Activated naive CD8-positive, alpha-beta T cell treated with anti-CD3 and anti-CD28 coated beads for 36 hours (primary cell): Measurements from ENCODE around the gene LGI2. TPM values are rescaled to one million over a fixed set of nuclear protein-coding genes. Genes with fewer than 3 reads are reported as not detected.
"Not testable (repeated sequence)": the region's sequence is repeated elsewhere in the genome, so short reads cannot be mapped to it uniquely, and the experiment has no call there.

Experiments used
- DNase-seq: peaks from one replicate; pipeline ENCODE4 v3.0.0; 2021
- H3K27ac Mint-ChIP-seq: one replicate; pipeline ENCODE4 v1.8.0; 2022; ENCODE audit warnings: mild to moderate bottlenecking, moderate library complexity, mixed read lengths
- H3K27me3 Mint-ChIP-seq: one replicate; pipeline ENCODE4 v1.8.0; 2022; ENCODE audit warnings: mild to moderate bottlenecking, mixed read lengths
- H3K36me3 Mint-ChIP-seq: one replicate; pipeline ENCODE4 v1.8.0; 2021; ENCODE audit warnings: mild to moderate bottlenecking, mixed read lengths
- H3K4me1 Mint-ChIP-seq: one replicate; pipeline ENCODE4 v1.8.0; 2021; ENCODE audit warnings: mixed read lengths
- H3K4me3 Mint-ChIP-seq: one replicate; pipeline ENCODE4 v1.8.0; 2022; ENCODE audit warnings: mild to moderate bottlenecking, moderate library complexity, mixed read lengths
- H3K9me3 Mint-ChIP-seq: one replicate; pipeline ENCODE4 v1.8.0; 2022; ENCODE audit warnings: mixed read lengths
- total RNA-seq, 2 experiments: library from RNA; stranded (reverse); gene quantifications; one replicate each; pipeline ENCODE4 v1.2.3, GENCODE V29; 2021

The LGI2 gene
- total RNA-seq, 2 experiments from 2014 or later, result not detected

DNA sequence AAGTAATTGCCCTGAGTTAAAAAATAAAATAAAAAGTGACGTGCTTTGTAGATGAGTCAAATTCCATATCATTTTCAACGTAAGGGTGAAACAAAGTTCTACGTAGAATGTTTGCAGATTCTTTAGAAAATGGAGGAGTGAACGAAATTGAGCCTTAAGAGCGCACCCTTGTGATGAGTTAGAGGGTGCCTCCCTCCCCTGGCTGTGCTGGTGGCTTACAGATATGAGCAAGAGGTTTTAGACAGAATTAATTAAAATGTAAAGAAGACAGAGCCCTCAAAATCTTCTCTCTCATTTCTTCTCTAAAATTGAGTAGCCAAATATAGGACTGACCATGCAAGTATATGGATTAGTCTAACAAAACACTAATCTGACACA is 30.2 kb upstream of the LGI2 start:
- no peak for DNase-seq
- no peak overlapping the region for H3K4me3 Mint-ChIP-seq
- H3K27me3 Mint-ChIP-seq, result peaks cover 13% of the 10 kb centered on the region
- H3K4me1 Mint-ChIP-seq, result no peaks in the 10 kb centered on the region
- H3K36me3 Mint-ChIP-seq, result no peaks in the 10 kb centered on the region
- no peaks in the 10 kb centered on the region for H3K9me3 Mint-ChIP-seq
- no peak overlapping the region for H3K27ac Mint-ChIP-seq

DNA sequence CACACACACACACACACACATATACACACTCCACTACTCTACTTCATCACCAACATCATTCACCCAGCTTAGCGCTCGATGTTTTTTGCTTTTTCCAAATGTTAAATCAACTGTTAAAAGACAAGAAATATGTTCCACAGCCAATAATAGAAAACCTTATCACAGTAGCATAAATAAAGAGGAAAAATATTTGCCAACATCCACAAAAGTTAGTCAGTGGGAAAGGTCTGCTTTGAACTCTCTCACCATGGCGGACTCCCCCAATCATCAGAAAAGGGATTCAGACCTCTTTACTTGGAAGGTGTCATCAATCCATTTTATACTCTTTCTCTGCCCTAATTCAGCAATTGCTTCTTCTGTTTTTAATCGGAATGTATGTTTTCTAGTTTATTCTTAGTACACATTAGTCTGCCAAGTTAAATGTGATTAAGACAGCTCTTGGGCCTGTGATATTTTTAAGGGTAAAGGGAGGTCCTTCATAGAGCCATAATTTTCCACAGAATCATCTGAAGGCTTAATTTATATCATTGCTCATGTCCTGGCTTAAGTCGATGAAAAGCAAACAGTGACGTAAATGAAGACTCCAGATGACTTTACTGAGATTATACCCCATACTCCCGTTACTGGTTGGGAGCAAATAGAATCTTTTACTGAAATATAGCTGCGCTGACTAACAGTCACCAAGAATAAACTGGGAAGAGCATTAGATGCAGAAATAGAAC is 29.7 kb upstream of the LGI2 start:
- Mint-ChIP-seq H3K27ac (no peak overlapping the region), H3K4me1 (no peaks in the 10 kb centered on the region), H3K27me3 (peaks cover 13% of the 10 kb centered on the region), H3K9me3 (no peaks in the 10 kb centered on the region), H3K36me3 (no peaks in the 10 kb centered on the region), H3K4me3 (no peak overlapping the region)
- DNase-seq, result no peak

DNA sequence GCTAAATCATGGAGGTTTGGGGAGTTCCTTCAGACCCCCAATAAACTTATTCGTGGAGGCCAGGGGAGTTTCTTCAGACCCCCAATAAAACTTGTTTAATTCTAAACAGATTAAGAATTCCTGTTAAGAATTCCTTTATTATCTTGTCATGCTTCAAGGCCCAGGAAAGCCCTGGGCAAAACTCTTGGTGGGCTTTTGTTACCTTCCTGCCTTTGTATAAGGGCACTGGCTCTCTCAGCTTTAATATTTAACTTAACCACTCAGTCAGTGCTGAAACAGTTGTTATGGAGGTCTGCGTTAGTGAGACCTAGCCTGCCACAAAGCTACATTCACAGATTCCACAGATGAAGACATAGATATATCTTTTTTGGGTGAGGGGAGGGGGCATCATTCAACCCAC is 29.0 kb upstream of the LGI2 start:
- no peak overlapping the region for H3K27ac Mint-ChIP-seq
- no peaks in the 10 kb centered on the region for H3K9me3 Mint-ChIP-seq
- no peaks in the 10 kb centered on the region for H3K36me3 Mint-ChIP-seq
- no peak for DNase-seq
- H3K4me1 Mint-ChIP-seq, result no peaks in the 10 kb centered on the region
- peaks cover 13% of the 10 kb centered on the region for H3K27me3 Mint-ChIP-seq
- no peak overlapping the region for H3K4me3 Mint-ChIP-seq

DNA sequence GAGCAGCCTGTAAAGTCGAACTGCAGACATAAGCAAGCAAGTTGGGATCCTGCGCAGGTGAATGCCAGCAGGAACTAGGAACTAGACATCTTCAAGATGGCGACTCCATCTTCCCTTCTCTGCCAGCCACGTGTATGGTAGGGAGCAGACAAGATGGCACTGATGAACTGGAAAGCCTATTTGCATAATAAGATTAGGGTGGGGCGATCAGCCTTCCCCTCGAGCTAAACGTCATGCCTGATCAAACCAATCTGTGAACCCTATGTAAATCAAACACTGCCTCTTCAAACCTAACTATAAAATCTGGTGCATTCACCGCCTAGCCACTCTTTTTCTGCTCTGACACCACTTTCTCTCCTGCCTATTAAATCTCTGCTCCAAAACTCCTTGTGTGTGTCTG is 28.1 kb upstream of the LGI2 start:
- Mint-ChIP-seq H3K4me1 (no peaks in the 10 kb centered on the region), H3K4me3 (no peak overlapping the region), H3K27ac (no peak overlapping the region), H3K27me3 (peaks cover 13% of the 10 kb centered on the region), H3K9me3 (no peaks in the 10 kb centered on the region), H3K36me3 (no peaks in the 10 kb centered on the region)
- DNase-seq, result no peak

DNA sequence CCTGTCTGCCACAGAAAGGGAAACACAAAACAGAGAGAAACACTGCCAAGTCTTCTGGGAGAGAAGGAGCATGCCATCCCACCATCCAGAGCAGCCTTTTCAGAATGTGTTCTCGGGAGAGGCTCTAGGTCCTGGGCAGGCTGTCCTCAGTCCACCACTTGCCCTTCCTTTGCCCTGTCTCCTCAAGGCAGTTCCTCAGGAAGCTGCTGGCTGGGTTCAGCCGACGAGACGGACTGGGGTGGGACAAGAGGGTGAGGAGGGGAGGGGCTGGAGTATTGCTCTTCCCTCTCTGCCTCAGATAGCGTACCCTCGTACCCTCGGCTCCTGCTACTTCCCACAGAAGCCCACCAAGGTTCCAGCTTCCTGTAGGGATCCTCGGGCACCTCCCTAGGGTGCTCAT is 26.6 kb upstream of the LGI2 start:
- H3K4me3 Mint-ChIP-seq, result no peak overlapping the region
- no peaks in the 10 kb centered on the region for H3K9me3 Mint-ChIP-seq
- H3K4me1 Mint-ChIP-seq, result no peaks in the 10 kb centered on the region
- no peaks in the 10 kb centered on the region for H3K36me3 Mint-ChIP-seq
- DNase-seq, result no peak
- H3K27me3 Mint-ChIP-seq, result peaks cover 10% of the 10 kb centered on the region
- H3K27ac Mint-ChIP-seq, result no peak overlapping the region

DNA sequence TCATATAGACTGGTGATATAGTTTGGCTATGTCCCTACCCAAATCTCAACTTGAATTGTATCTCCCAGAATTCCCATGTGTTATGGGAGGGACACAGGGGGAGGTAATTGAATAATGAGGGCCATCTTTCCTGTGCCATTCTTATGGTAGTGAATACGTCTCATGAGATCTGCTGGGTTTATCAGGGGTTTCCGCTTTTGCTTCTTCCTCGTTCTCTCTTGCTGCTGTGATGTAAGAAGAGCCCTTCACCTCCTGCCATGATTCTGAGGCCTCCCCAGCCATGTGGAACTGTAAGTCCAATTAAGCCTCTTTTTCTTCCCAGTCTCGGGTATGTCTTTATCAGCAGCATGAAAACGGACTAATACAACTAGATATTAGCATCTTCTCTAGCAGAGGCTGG is 21.3 kb upstream of the LGI2 start:
- H3K4me3 Mint-ChIP-seq, H3K4me1 Mint-ChIP-seq, H3K27ac Mint-ChIP-seq, H3K9me3 Mint-ChIP-seq, H3K36me3 Mint-ChIP-seq, DNase-seq: not testable (repeated sequence)
- peaks cover 18% of the 10 kb centered on the region for H3K27me3 Mint-ChIP-seq

DNA sequence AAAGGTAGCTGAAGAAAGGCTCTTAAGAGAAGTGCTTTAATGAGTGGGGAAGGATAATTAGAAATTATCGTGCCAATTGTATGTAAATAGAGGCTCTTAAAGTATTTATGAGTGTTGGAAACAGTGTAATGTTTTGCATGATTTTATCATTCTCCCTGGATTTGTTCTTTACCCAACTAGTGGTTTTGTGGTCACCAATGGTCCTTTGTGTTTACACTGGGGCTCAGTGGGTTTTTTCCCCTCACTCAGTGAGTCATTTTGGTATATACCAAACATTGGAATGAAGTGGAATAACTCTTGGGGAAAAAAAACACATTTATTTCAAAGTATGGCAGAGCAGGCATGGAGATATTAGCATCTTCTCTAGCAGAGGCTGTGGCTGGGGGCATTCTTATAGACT is 20.8 kb upstream of the LGI2 start:
- no peak for DNase-seq
- Mint-ChIP-seq H3K4me1 (peaks cover 7% of the 10 kb centered on the region), H3K9me3 (no peaks in the 10 kb centered on the region), H3K27ac (no peak overlapping the region), H3K36me3 (no peaks in the 10 kb centered on the region), H3K4me3 (no peak overlapping the region), H3K27me3 (peaks cover 22% of the 10 kb centered on the region)

DNA sequence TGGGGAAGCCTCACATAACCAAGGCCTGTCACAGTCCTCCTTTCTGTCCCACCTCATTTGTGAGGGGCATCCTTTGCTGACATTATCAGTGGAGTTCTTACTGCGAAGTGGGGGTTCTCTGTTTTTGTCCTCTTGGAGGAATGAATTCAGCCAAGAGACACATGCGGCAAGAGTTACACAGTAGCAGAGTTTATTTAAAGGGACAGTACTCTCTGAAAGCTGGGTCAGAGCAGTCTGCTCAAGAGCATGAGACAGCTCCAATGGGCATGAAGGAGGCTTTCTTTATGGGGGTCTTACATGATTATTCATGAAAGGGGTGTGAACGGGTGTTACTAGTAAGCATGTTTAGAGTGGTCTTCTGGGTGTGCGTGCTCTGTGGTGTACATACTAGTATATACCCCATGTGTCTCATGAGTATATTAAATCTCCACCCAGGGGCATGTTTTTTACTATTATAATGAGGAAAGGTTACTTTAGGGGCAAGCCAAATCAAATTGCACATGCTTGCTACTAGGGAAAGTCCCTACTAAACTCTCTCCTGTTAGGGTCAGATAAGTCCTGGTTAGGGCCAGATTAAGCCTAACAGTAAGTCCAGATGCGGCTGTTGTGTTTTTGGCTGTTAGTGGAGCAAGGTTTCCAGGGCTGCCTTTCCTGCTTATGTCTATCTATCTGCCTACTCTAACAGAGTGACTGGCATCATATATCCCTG is 19.8 kb upstream of the LGI2 start:
- Mint-ChIP-seq H3K9me3 (no peaks in the 10 kb centered on the region), H3K36me3 (no peaks in the 10 kb centered on the region), H3K27me3 (peaks cover 26% of the 10 kb centered on the region), H3K4me1 (peaks cover 7% of the 10 kb centered on the region), H3K4me3 (no peak overlapping the region), H3K27ac (no peak overlapping the region)
- DNase-seq, result no peak

DNA sequence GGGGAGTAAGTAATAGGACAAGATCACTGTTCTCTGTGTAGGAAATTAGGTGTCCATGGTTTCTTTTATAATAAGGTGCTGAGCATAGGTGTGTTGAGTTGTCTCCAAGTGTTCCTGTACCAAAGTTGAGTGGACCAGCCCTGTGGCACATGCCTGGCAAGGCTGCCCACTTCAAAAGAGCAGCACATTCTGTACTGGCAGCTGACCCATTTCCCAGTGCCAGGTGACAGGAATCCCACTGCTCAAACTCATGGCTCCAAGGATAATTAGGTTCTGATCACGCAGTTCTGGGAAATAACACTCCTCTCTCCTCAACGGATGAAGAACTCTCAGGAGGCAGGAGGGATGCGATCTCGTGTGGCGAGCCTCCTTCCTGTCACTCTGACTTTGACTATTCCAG is 12.8 kb upstream of the LGI2 start:
- Mint-ChIP-seq H3K4me1 (no peaks in the 10 kb centered on the region), H3K36me3 (no peaks in the 10 kb centered on the region), H3K27ac (no peak overlapping the region), H3K9me3 (no peaks in the 10 kb centered on the region), H3K4me3 (no peak overlapping the region), H3K27me3 (peaks cover 23% of the 10 kb centered on the region)
- no peak for DNase-seq

DNA sequence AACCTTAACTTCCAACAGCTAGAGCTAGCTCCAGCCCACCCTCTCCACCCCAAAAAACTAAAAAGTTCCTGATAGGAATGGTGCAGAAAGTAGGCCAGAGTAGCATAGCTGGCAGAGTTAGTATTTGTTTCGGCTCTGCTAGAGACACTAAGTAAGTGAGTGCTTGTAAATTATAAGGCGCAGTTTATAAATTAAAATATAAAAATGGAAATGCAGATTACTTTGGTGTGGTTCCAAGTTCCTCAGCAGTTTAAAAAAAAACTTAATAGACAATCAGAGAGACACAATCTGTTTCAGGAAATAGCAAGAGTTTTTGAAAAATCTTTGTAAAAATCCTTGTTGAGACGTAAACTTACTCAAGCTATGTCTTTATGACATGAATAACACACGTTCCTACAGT is 2.8 kb upstream of the LGI2 start:
- Mint-ChIP-seq H3K36me3 (no peaks in the 10 kb centered on the region), H3K9me3 (peaks cover 8% of the 10 kb centered on the region), H3K27me3 (peaks cover 61% of the 10 kb centered on the region), H3K4me1 (peaks cover 4% of the 10 kb centered on the region), H3K27ac (no peak overlapping the region), H3K4me3 (no peak overlapping the region)
- no peak for DNase-seq

DNA sequence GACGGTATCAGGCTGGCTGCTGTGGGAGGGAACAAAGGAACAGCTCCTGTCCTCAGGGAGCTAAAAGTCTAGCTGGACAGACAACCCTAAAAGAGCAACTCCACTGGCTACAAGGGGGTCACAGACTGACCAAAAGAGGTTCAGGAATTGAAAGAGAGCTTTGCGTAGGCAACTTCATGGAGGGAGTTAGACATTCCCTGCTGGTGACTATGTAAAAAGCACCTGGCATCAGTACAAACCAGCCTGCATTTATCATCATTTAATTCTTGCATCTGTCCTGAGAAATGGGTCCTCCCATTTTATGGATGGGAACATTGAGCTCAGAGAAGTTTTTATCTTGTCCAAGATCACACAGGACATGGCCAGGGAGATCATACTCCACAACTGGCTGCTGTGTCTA is 1.4 kb upstream of the LGI2 start:
- Mint-ChIP-seq H3K27me3 (peaks cover 72% of the 10 kb centered on the region), H3K4me1 (peaks cover 5% of the 10 kb centered on the region), H3K27ac (no peak overlapping the region), H3K36me3 (no peaks in the 10 kb centered on the region), H3K9me3 (peaks cover 8% of the 10 kb centered on the region), H3K4me3 (no peak overlapping the region)
- DNase-seq, result no peak

DNA sequence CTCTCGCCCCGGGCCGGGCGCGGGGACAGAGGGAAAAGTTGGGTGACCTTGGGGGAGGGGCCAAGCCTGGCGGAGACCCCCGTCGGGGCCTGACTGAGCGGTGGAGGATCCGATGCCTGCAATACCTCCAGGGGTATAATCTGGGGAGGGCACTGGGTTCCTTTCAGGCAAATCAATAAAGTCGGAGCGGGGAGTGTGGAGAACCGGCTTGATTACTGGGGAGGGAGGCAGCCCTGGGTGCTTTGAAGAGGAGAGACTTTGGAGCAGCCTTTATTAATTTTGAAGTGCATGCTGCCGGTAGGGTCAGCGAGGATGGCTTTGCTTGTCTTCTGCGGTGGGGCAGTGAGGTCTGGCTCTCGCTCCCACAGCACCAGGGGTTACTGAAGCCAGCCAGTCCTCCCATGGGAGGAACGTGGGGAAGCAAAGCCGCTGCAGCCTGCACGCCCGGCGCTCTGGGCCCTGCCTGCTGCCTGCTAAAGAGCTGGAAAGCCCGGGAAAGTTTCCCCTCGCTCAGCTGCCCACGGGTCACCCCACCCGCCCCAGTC is 403 bp upstream of the LGI2 start:
- no peak for DNase-seq

DNA sequence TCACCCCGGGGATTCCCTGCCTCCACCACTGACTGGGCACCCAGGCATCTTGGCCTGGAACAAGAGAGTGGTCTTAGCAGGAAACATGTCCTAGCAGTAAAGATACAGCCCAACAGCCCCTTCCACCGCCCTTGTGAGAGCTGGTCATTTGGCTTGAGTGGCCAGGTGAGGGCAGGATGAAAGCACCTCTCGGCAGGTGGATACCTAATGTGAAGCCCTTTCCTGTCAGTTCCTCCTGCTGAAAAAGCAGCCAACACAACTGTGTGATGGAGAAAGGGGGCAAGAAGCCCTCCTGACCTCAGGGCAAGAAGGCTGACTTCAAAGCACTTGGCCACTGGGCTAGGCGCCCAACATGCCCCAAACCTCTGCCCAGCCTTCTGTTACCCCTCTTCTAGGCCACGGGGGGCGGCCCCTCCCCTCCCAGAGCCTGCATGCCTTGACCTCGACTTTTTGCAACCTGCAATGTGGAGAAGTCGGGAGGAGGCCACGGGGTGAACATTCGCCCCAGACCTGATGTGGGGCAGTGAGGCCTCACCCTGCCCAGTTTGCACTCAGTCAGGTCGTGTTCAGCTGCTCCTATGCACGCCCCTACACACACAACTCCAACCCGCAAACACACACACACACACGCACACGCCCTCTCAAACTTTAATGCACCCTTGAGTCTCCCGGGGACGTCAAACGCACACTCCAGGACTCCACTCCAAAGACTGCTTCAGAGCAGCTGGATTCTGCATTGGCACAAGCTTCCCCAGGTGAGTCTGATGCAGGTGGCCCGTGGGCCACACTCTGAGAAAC is 1.1 kb downstream of the LGI2 start:
- Mint-ChIP-seq H3K4me3 (no peak overlapping the region), H3K27me3 (peaks cover 80% of the 10 kb centered on the region), H3K36me3 (no peaks in the 10 kb centered on the region), H3K27ac (no peak overlapping the region), H3K4me1 (peaks cover 5% of the 10 kb centered on the region), H3K9me3 (peaks cover 8% of the 10 kb centered on the region)
- no peak for DNase-seq

More for the DNA sequence above, 403 bp upstream of the LGI2 start:
- H3K4me1 Mint-ChIP-seq, result peaks cover 5% of the 10 kb centered on the region
- H3K9me3 Mint-ChIP-seq, result peaks cover 8% of the 10 kb centered on the region
- no peak overlapping the region for H3K27ac Mint-ChIP-seq
- peaks cover 74% of the 10 kb centered on the region for H3K27me3 Mint-ChIP-seq
- H3K36me3 Mint-ChIP-seq, result no peaks in the 10 kb centered on the region
- no peak overlapping the region for H3K4me3 Mint-ChIP-seq

DNA sequence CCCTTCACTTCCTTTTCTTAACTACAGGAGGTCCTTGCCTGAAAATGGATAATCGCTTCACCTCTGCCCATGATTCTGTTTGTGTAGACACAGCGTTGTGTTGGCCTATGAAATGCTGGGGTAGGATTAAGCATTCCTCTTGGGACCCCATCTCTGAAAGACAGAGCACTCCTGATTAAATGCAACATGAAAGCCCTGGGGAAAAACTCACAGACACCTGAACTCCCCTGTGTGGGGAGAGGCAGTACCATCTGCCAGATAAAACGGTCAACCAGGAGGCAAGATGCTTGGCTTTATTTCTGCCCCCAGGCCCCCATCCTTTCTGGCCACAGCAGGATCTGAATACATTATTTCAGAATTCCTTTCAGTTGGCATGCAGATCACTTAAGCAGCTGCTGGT is 1.9 kb downstream of the LGI2 start:
- no peak overlapping the region for H3K4me3 Mint-ChIP-seq

DNA sequence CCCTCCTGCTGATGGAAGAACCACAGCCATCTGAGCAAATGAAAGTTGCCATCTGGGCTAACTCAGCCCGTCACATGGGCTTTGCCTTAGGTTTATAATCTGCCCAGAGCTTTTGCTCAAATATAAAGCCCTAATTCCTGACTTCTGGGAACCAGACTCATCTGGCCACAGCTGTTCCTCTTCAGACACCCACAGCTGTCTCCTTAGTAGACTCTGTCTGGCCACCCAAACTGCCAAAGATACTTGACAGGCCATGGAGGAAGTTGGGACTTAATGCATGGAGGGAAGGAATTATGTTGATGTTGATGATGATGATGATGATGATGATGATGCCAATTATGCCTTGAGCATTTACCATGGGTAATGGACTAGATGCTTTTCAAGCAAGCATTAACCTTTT is 8.0 kb downstream of the LGI2 start:
- Mint-ChIP-seq H3K4me3 (no peak overlapping the region), H3K27me3 (peaks cover 36% of the 10 kb centered on the region), H3K27ac (no peak overlapping the region)

More for the DNA sequence above, 1.9 kb downstream of the LGI2 start:
- no peak for DNase-seq
- H3K36me3 Mint-ChIP-seq, result no peaks in the 10 kb centered on the region
- peaks cover under 1% of the 10 kb centered on the region for H3K9me3 Mint-ChIP-seq
- H3K27ac Mint-ChIP-seq, result no peak overlapping the region
- H3K4me1 Mint-ChIP-seq, result peaks cover 5% of the 10 kb centered on the region
- peaks cover 74% of the 10 kb centered on the region for H3K27me3 Mint-ChIP-seq

More for the DNA sequence above, 8.0 kb downstream of the LGI2 start:
- Mint-ChIP-seq H3K36me3 (no peaks in the 10 kb centered on the region), H3K4me1 (no peaks in the 10 kb centered on the region), H3K9me3 (no peaks in the 10 kb centered on the region)
- DNase-seq, result no peak
